Spleen (tissue), 11 donors: Measurements from ENCODE around the gene U2SURP. TPM values are rescaled to one million over a fixed set of nuclear protein-coding genes. Genes with fewer than 3 reads are reported as not detected.
"Not testable (repeated sequence)": the region's sequence is repeated elsewhere in the genome, so short reads cannot be mapped to it uniquely, and the experiment has no call there.

Experiments used
- DNase-seq: peaks from one replicate; pipeline ENCODE4 v3.0.0-alpha.2; 2020
- H3K27ac ChIP-seq, 8 donors: fragments of 200-600 bp; sonication (generic) in 7 of 8; 1 replicate in 4 of 8; 2 replicates in 4 of 8; pipeline versions ENCODE4 v1.5.0 to v1.8.0; 2016 to 2021; ENCODE audit warnings: inconsistent platforms in 4 of 8, mild to moderate bottlenecking in 4 of 8, moderate library complexity in 1 of 8
- H3K27me3 ChIP-seq, 7 donors: fragments of 200-600 bp; sonication (generic) in 6 of 7; replicated peaks in 1 of 7; 1 replicate in 4 of 7; 2 replicates in 3 of 7; pipeline versions ENCODE4 v1.5.0 to v1.8.0; 2016 to 2021; ENCODE audit warnings: inconsistent platforms in 3 of 7, mild to moderate bottlenecking in 1 of 7
- H3K36me3 ChIP-seq, 6 donors: fragments of 200-600 bp; sonication (generic) in 5 of 6; 1 replicate in 4 of 6; 2 replicates in 2 of 6; pipeline versions ENCODE4 v1.5.0 to v1.8.0; 2016 to 2021; ENCODE audit warnings: inconsistent platforms in 2 of 6
- H3K4me1 ChIP-seq, 6 donors: fragments of 200-600 bp; sonication (generic) in 5 of 6; 1 replicate in 3 of 6; 2 replicates in 3 of 6; pipeline versions ENCODE4 v1.5.0 to v1.8.0; 2016 to 2021; ENCODE audit warnings: inconsistent platforms in 3 of 6
- H3K4me3 ChIP-seq, 8 donors: fragments of 200-600 bp; sonication (generic) in 7 of 8; 1 replicate in 4 of 8; 2 replicates in 4 of 8; pipeline versions ENCODE4 v1.5.0 to v1.8.0; 2016 to 2021; ENCODE audit warnings: inconsistent platforms in 4 of 8, mild to moderate bottlenecking in 4 of 8, moderate library complexity in 2 of 8
- H3K9me3 ChIP-seq, 8 donors: fragments of 200-600 bp; sonication (generic) in 7 of 8; 1 replicate in 4 of 8; 2 replicates in 4 of 8; pipeline versions ENCODE4 v1.5.0 to v1.8.0; 2016 to 2021; ENCODE audit warnings: inconsistent platforms in 4 of 8
- CTCF ChIP-seq, 11 experiments: fragments of 200-600 bp in 7 of 11; fragments of 450-650 bp in 4 of 11; sonication (generic) in 4 of 11; IDR thresholded peaks in 8 of 11; conservative IDR thresholded peaks in 3 of 11; 1 replicate in 7 of 11; 2 replicates in 4 of 11; pipeline versions ENCODE4 v1.4.0 to v1.8.0; 2016 to 2021; ENCODE audit warnings: antibody characterized with exemption in 11 of 11, inconsistent platforms in 4 of 11, mild to moderate bottlenecking in 1 of 11
- POLR2A ChIP-seq, 3 donors: fragments of 450-650 bp; IDR thresholded peaks; one replicate each; pipeline ENCODE4 v1.5.1; 2017; ENCODE audit warnings: antibody characterized with exemption in 3 of 3, mild to moderate bottlenecking in 1 of 3
- POLR2AphosphoS5 ChIP-seq, 3 donors: sonication (generic); formaldehyde crosslinking; IDR thresholded peaks; one replicate each; pipeline ENCODE4 v1.5.1; 2017; ENCODE audit warnings: antibody characterized with exemption in 3 of 3
- WGBS, 5 donors: extraction: QIAGEN DNeasy Blood & Tissue Kit in 3 of 5; methylation state at CpG; one replicate each; pipeline versions ENCODE4 v1.1.5 to v1.1.7; 2013 to 2018; 5-methylcytosine and 5-hydroxymethylcytosine counted together
- intact Hi-C: fragments of 100-400 bp; cut with DNase I; formaldehyde crosslinking; loops from one replicate; pipeline ENCODE4 v1.15.0; 2023; ENCODE audit warnings: low total_unique reads
- polyA plus RNA-seq, 3 donors: library from polyadenylated mRNA; stranded (reverse); fragments of 200-250 nt; gene quantifications; one replicate each; pipeline ENCODE4 v1.2.1, GENCODE V29; 2013
- total RNA-seq, 7 donors: library from RNA; depleted of rRNA in 3 of 7; stranded (reverse); fragments of >200 nt in 3 of 7; fragmentation: NEBNext Ultra II Directional in 4 of 7; extraction: Animal tissue kit (Norgen Biotek cat#: 25700) in 4 of 7; gene quantifications; one replicate each; pipeline versions ENCODE4 v1.1.0 to v1.2.1, GENCODE V29; 2016 to 2021
- donor health status: healthy with polysubstance abuse.
- donor health status: DM: no; HTN: no; CAD: no; lungs with moderate emphysema.
- donor health status: DM: no; HTN: no; CAD: no.
- donor health status: Bipolar disorder and iron deficiency.
- donor health status: healthy.
- donor health status: DM: no; HTN: no; CAD: no.
- donor health status: DM: yes; HTN: yes; CAD: no.

The U2SURP gene
- total and polyA plus RNA-seq, 10 donors = 29.7 to 130 (median 94.6) TPM

DNA sequence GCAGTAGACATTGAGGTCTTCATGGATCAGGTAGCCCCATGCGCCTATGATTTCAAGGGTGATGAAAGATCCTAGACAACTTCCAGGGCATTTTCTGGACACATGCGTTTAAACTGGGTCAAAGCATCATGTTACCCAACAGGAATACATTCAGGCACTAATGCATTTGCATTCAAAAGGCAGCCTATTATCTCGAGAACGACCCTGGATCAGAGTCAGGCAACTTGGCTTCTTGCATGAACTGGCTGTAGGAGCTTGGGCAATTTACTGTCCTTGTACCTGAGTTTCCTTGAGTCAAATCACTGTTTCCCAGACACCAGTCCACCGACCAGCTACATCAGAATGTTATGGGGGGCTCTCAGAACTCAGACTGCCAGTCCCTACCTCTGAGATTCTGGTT lies 66.7 kb downstream of the U2SURP start:
- intact Hi-C loops = no loop called here
- Histone ChIP-seq H3K4me1 (no peaks in the 10 kb centered on the region), H3K27ac (no peak overlapping the region), H3K4me3 (no peak overlapping the region), H3K9me3 (no peaks in the 10 kb centered on the region), H3K36me3 (no peaks in the 10 kb centered on the region), H3K27me3 (no peaks in the 10 kb centered on the region)
- TF ChIP-seq CTCF (IDR thresholded peaks at IDR 0.05 in 8 of 11, conservative IDR thresholded peaks at IDR 0.05 in 3 of 11) (no peak), POLR2AphosphoS5 (IDR thresholded peaks at IDR 0.05) (no peak), POLR2A (IDR thresholded peaks at IDR 0.05) (no peak)
- DNase-seq = no peak
- 79 to 89% (median 87%) methylated on average over 5 of the region's 5 CpGs for WGBS, 5 donors

- Histone ChIP-seq H3K27me3 (no peaks in the 10 kb centered on the region), H3K4me3 (no peak overlapping the region), H3K36me3 (no peaks in the 10 kb centered on the region), H3K27ac (no peak overlapping the region), H3K9me3 (no peaks in the 10 kb centered on the region), H3K4me1 (no peaks in the 10 kb centered on the region)
- intact Hi-C loops = no loop called here
- 89 to 93% (median 91%) methylated on average over 3 of the region's 3 CpGs for WGBS, 5 donors
- no peak for TF ChIP-seq POLR2AphosphoS5 (IDR thresholded peaks at IDR 0.05)
- TF ChIP-seq POLR2A (IDR thresholded peaks at IDR 0.05) = no peak
- no peak for TF ChIP-seq CTCF (IDR thresholded peaks at IDR 0.05 in 8 of 11, conservative IDR thresholded peaks at IDR 0.05 in 3 of 11)
- no peak for DNase-seq
These were observed 69.7 kb downstream of the U2SURP start for GRCh38 chr3:143070977-143071551.

DNA sequence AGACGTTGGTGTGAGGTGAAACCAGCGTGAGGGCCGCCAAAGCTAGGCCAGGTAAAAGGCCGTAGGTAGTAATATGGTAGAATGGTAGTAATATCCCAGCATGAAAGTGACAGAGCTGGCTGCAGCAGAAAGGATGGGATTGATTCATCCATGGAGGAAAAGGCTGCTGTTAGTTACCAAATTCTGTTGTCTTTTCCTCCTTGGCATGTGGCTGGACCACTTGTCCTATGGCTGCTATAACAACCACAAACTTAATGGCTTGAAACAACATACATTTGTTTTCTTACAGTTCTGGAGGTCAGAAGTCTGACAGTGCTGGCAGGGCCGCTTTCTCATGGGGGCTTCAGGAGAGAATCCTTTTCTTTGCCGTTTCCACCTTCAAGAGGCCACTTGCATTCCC lies 70.4 kb downstream of the U2SURP start:
- WGBS, 5 donors = 89 to 98% (median 93%) methylated on average over 6 of the region's 6 CpGs

GRCh38 chr3:143072298-143073020 lies 71.1 kb downstream of the U2SURP start:
- H3K36me3 ChIP-seq, intact Hi-C loops, H3K4me1 ChIP-seq, H3K27ac ChIP-seq, H3K9me3 ChIP-seq, H3K4me3 ChIP-seq, DNase-seq, H3K27me3 ChIP-seq: not testable (repeated sequence)
- 93 to 97% (median 95%) methylated on average over 12 of the region's 12 CpGs for WGBS, 5 donors

More for the DNA sequence above, 70.4 kb downstream of the U2SURP start:
- DNase-seq = no peak
- H3K4me3 ChIP-seq = no peak overlapping the region
- intact Hi-C loops = no loop called here
- no peak overlapping the region for H3K27ac ChIP-seq
- H3K4me1 ChIP-seq = no peaks in the 10 kb centered on the region
- TF ChIP-seq POLR2AphosphoS5 (IDR thresholded peaks at IDR 0.05) = no peak
- no peak for TF ChIP-seq POLR2A (IDR thresholded peaks at IDR 0.05)
- no peak for TF ChIP-seq CTCF (IDR thresholded peaks at IDR 0.05 in 8 of 11, conservative IDR thresholded peaks at IDR 0.05 in 3 of 11)
- no peaks in the 10 kb centered on the region for H3K36me3 ChIP-seq
- no peaks in the 10 kb centered on the region for H3K9me3 ChIP-seq
- H3K27me3 ChIP-seq = no peaks in the 10 kb centered on the region

GRCh38 chr3:143073541-143073940 lies 72.2 kb downstream of the U2SURP start:
- H3K27me3 ChIP-seq, H3K4me3 ChIP-seq, H3K4me1 ChIP-seq, DNase-seq, H3K36me3 ChIP-seq, H3K27ac ChIP-seq, H3K9me3 ChIP-seq, intact Hi-C loops: not testable (repeated sequence)
- 87 to 96% (median 91%) methylated on average over 11 to 15 of the region's 15 CpGs for WGBS, 5 donors

- WGBS, 5 donors = 68 to 92% (median 75%) methylated on average over 5 of the region's 5 CpGs
- intact Hi-C loops, H3K27ac ChIP-seq: not testable (repeated sequence)
These were observed 72.6 kb downstream of the U2SURP start for GRCh38 chr3:143073983-143074382.

More at GRCh38 chr3:143073983-143074382, 72.6 kb downstream of the U2SURP start:
- not testable (repeated sequence) for H3K36me3 ChIP-seq, DNase-seq, H3K4me1 ChIP-seq, H3K27me3 ChIP-seq, H3K9me3 ChIP-seq, H3K4me3 ChIP-seq
